Measurements from ENCODE around the gene PROSER1.

- TF ChIP-seq CTCF (IDR thresholded peaks at IDR 0.05) (no peak), MAX (CRISPR knock-in tag; IDR thresholded peaks at IDR 0.05) (no peak), ZNF423 (CRISPR knock-in tag; IDR thresholded peaks at IDR 0.05) (no peak), SOX15 (CRISPR knock-in tag; IDR thresholded peaks at IDR 0.05) (no peak), NFYB (CRISPR knock-in tag; conservative IDR thresholded peaks at IDR 0.05; ENCODE audit: low read depth) (no peak), CBFB (CRISPR knock-in tag; IDR thresholded peaks at IDR 0.05; ENCODE audit: low read depth) (no peak), ETV6 (CRISPR knock-in tag; IDR thresholded peaks at IDR 0.05) (no peak), ZBTB21 (CRISPR knock-in tag; IDR thresholded peaks at IDR 0.05; ENCODE audit: borderline replicate concordance) (no peak), ATF3 (CRISPR knock-in tag; conservative IDR thresholded peaks at IDR 0.05) (no peak), CREB1 (CRISPR knock-in tag; IDR thresholded peaks at IDR 0.05) (no peak), NR1H2 (CRISPR knock-in tag; IDR thresholded peaks at IDR 0.05) (no peak), ATF6 (CRISPR knock-in tag; IDR thresholded peaks at IDR 0.05) (no peak)
Observed at GRCh38 chr13:38981096-38981495, 56.8 kb downstream of the PROSER1 start.
